Right lobe of liver (tissue), 6 donors: ENCODE measurements around the gene MTUS2. TPM values are rescaled to one million over a fixed set of nuclear protein-coding genes. Genes with fewer than 3 reads are reported as not detected.
A peak's percentile ranks its signal among the peaks of the same experiment; 100 is the strongest.

Experiments
- ATAC-seq, 4 donors: fragments of 200-7000 bp; cut with Tn5 transposase; one replicate each; pipeline ENCODE4 v1.9.1; 2020; ENCODE audit warnings: mild to moderate bottlenecking in 4 of 4, moderate library complexity in 4 of 4
- DNase-seq, 3 donors: peaks; one replicate each; pipeline ENCODE4 v3.0.0-alpha.2; 2020
- H3K27ac ChIP-seq, 3 donors: fragments of 200-600 bp; one replicate each; pipeline ENCODE4 v1.8.0; 2022
- H3K27me3 ChIP-seq, 2 donors: fragments of 200-600 bp; one replicate each; pipeline ENCODE4 v1.8.0; 2022
- H3K36me3 ChIP-seq, 4 donors: fragments of 200-600 bp; sonication (generic) in 1 of 4; one replicate each; pipeline versions ENCODE4 v1.5.1 to v1.8.0; 2017 to 2022; ENCODE audit warnings: control low read depth in 1 of 4
- H3K4me1 ChIP-seq, 4 donors: fragments of 200-600 bp; sonication (generic) in 1 of 4; one replicate each; pipeline versions ENCODE4 v1.5.1 to v1.8.0; 2017 to 2022; ENCODE audit warnings: control low read depth in 1 of 4
- H3K4me3 ChIP-seq, 3 donors: fragments of 200-600 bp; one replicate each; pipeline ENCODE4 v1.8.0; 2022
- H3K9me3 ChIP-seq, 4 donors: fragments of 200-600 bp; sonication (generic) in 1 of 4; one replicate each; pipeline versions ENCODE4 v1.5.1 to v1.8.0; 2017 to 2022; ENCODE audit warnings: control low read depth in 1 of 4
- POLR2A ChIP-seq: fragments of 450-650 bp; IDR thresholded peaks from one replicate; pipeline ENCODE4 v1.6.1; 2017; ENCODE audit warnings: antibody characterized with exemption, mild to moderate bottlenecking
- WGBS: methylation state at CpG from one replicate; pipeline ENCODE4 v1.1.6; 2018; ENCODE audit warnings: low coverage, low lambda C conversion rate; ENCODE audit not compliant: insufficient coverage; ENCODE audit errors: missing lambda C conversion rate; 5-methylcytosine and 5-hydroxymethylcytosine counted together
- intact Hi-C, 2 donors: fragments of 100-400 bp; cut with DNase I; formaldehyde crosslinking; loops; one replicate each; pipeline versions ENCODE4 v1.11.2 to v1.14.1; 2022
- total RNA-seq, 6 experiments: library from RNA; depleted of rRNA in 2 of 6; stranded (reverse); fragments of >200 nt in 2 of 6; fragmentation: NEBNext Ultra II Directional in 3 of 6; extraction: Animal tissue kit (Norgen Biotek cat#: 25700) in 3 of 6; gene quantifications; one replicate each; pipeline versions ENCODE4 v1.1.0 to v1.2.4, GENCODE V29; 2016 to 2023
- TF ChIP-seq, protein P1 (sequence below), 4 donors: fragments of 200-600 bp in 3 of 4; fragments of 450-650 bp in 1 of 4; IDR thresholded peaks; one replicate each; pipeline versions ENCODE4 v1.5.1 to v1.8.0; 2016 to 2022; ENCODE audit warnings: antibody characterized with exemption in 4 of 4, mild to moderate bottlenecking in 2 of 4
- donor health status: DM: no; HTN: yes; CAD: no.
- donor health status: DM: no; HTN: no; CAD: no.
- donor health status: DM: no; HTN: no; CAD: no.
- donor health status: DM: no; HTN: yes; CAD: no.
- donor health status: DM: no; HTN: yes; CAD: no.

Gene MTUS2
- total RNA-seq, 6 experiments from 2014 or later = 0.15 to 2.2 (median 0.98) TPM

- Histone ChIP-seq H3K4me1 (peaks cover 0 to 10% (median 4%) of the 10 kb centered on the region in 4 donors), H3K9me3 (no peaks in the 10 kb centered on the region), H3K27me3 (no peaks in the 10 kb centered on the region), H3K36me3 (no peaks in the 10 kb centered on the region), H3K4me3 (no peak overlapping the region), H3K27ac (peak overlapping the region in 2 of 3 donors; percentile 21 to 37)
- 50% methylated on average over 5 of the region's 5 CpGs for WGBS
- TF ChIP-seq, protein P1, sequence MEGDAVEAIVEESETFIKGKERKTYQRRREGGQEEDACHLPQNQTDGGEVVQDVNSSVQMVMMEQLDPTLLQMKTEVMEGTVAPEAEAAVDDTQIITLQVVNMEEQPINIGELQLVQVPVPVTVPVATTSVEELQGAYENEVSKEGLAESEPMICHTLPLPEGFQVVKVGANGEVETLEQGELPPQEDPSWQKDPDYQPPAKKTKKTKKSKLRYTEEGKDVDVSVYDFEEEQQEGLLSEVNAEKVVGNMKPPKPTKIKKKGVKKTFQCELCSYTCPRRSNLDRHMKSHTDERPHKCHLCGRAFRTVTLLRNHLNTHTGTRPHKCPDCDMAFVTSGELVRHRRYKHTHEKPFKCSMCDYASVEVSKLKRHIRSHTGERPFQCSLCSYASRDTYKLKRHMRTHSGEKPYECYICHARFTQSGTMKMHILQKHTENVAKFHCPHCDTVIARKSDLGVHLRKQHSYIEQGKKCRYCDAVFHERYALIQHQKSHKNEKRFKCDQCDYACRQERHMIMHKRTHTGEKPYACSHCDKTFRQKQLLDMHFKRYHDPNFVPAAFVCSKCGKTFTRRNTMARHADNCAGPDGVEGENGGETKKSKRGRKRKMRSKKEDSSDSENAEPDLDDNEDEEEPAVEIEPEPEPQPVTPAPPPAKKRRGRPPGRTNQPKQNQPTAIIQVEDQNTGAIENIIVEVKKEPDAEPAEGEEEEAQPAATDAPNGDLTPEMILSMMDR (IDR thresholded peaks at IDR 0.05) = no peak
- TF ChIP-seq POLR2A = no peak
- intact Hi-C loops = no loop called here
- ATAC-seq (no peak), DNase-seq (no peak)
Measured at GRCh38 chr13:28954419-28954725, 134.2 kb downstream of the MTUS2 start.

- H3K27me3 ChIP-seq = no peaks in the 10 kb centered on the region
- intact Hi-C loops = no loop called here
- no peak overlapping the region for H3K4me3 ChIP-seq
- WGBS = 43% methylated on average over 3 of the region's 5 CpGs
- H3K27ac ChIP-seq = peak overlapping the region in 2 of 3 donors; percentile 36 to 45
- ATAC-seq (peak; percentile 91 to 92 (median 92)), DNase-seq (peak in 1 of 3 donors; percentile 71)
- peaks cover 0 to 10% (median 4%) of the 10 kb centered on the region in 4 donors for H3K4me1 ChIP-seq
- no peaks in the 10 kb centered on the region for H3K36me3 ChIP-seq
- TF ChIP-seq, protein P1 (IDR thresholded peaks at IDR 0.05) = no peak
- TF ChIP-seq POLR2A = no peak
- H3K9me3 ChIP-seq = no peaks in the 10 kb centered on the region
Measured at GRCh38 chr13:28954810-28955209, 134.7 kb downstream of the MTUS2 start.

DNA sequence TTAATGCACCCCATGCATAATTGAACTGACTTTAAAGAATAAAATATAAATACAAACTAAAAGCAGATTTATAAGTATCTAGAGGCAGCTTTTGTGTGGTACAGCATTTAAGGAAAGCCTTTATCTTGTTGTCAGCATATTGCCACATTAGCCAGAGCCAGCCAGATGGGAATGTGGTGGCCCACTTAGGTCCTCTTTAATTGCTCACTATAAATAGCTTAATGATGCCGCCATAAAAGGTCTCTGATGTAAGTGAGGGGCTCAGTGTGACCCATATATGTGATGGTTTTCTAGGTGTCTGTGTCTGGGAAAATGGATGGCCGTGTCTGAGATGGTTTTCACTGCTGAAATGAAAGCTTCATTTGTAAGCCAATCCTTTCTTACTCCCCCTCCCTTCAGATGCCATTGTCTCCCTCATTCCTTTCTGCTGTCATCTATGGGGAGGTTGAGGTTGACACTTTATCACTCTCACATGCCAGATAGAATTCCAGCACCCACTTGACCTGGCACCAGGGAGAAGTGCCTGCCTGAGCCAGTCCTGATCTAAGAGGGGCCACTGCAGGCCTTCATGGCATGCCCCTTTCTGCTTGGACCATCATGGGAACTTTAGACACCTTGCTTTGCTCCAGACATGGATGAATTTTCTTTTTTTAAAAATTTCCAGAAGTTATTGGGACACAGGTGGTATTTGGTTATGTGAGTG, 135.3 kb downstream of the MTUS2 start:
- TF ChIP-seq, protein P1 (IDR thresholded peaks at IDR 0.05) = no peak
- TF ChIP-seq POLR2A = no peak
- intact Hi-C loops = no loop called here
- no peak overlapping the region for H3K4me3 ChIP-seq
- H3K9me3 ChIP-seq = no peaks in the 10 kb centered on the region
- H3K36me3 ChIP-seq = no peaks in the 10 kb centered on the region
- H3K27ac ChIP-seq = peak overlapping the region in 2 of 3 donors; percentile 36 to 45
- WGBS = 71% methylated on average over 2 of the region's 2 CpGs
- peaks cover 0 to 10% (median 4%) of the 10 kb centered on the region in 4 donors for H3K4me1 ChIP-seq
- DNase-seq (no peak), ATAC-seq (peak in 1 of 4 donors; percentile 10)
- H3K27me3 ChIP-seq = no peaks in the 10 kb centered on the region

DNA sequence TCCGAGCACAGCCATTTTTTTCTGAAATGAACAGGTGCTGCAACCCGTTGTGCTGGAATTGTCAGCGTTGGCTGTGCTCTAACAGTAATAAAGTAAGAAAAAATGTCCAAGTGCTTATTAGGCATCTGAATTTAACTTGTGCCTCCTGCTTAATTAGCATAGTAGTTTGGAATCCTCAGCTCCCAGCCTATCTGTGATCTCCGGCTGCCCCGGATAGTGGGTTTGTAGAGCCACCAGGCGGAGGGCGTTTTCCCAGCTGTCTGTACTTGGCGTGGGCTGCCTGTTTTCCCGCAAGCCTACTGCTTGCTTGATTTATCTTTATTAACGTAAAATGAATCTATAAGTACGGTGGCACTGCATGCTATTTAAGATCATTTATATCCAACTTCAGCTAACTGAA, 137.9 kb downstream of the MTUS2 start:
- 64% methylated on average over 10 of the region's 11 CpGs for WGBS
- no peaks in the 10 kb centered on the region for H3K27me3 ChIP-seq
- H3K27ac ChIP-seq = no peak overlapping the region
- no peak for ATAC-seq
- H3K4me1 ChIP-seq = peaks cover 0 to 10% (median 4%) of the 10 kb centered on the region in 4 donors
- H3K9me3 ChIP-seq = no peaks in the 10 kb centered on the region
- no peak for TF ChIP-seq POLR2A
- TF ChIP-seq, protein P1 (IDR thresholded peaks at IDR 0.05) = no peak
- H3K4me3 ChIP-seq = no peak overlapping the region
- H3K36me3 ChIP-seq = no peaks in the 10 kb centered on the region
- intact Hi-C loops = no loop called here
- no peak for DNase-seq
